Jurkat, Clone E6-1 (cell line): ENCODE results near the gene MKKS.
A peak's percentile ranks its signal among the peaks of the same experiment; 100 is the strongest.

Experiments used
- DNase-seq: peaks from one replicate; pipeline ENCODE4 v3.0.0-alpha.2; 2011; ENCODE audit warnings: low read depth, low spot score
- H3K4me3 ChIP-seq: 2 replicates; pipeline ENCODE4 v1.5.1; 2011; ENCODE audit warnings: mild to moderate bottlenecking, low read length, control low read depth, moderate library complexity

MKKS gene

GRCh38 chr20:10454151-10454750, 20.2 kb upstream of the MKKS start:
- H3K4me3 ChIP-seq: no peak overlapping the region

DNA sequence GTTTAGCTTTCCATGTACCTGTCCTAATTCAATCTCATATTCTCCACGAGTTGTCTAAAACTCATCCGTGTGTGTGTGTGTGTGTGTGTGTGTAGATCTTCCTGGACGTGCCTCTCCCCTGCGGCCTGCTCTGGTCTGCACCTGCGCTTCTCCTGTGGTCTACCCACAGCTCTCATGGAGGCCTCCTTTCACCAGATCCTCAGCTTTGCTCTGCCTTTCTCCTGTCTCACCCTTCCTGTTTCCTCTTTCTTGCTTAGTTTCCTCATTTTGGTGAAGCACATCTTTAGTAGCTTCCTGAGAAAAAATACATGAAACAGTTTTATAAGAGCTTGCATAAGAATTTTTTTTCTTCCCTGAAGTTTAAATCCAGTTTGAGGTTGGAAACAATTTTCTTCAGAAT, 19.2 kb upstream of the MKKS start:
- peak overlapping the region; percentile 15 for H3K4me3 ChIP-seq
- peak; percentile 97 for DNase-seq

More at GRCh38 chr20:10454151-10454750, 20.2 kb upstream of the MKKS start:
- DNase-seq: no peak

DNA sequence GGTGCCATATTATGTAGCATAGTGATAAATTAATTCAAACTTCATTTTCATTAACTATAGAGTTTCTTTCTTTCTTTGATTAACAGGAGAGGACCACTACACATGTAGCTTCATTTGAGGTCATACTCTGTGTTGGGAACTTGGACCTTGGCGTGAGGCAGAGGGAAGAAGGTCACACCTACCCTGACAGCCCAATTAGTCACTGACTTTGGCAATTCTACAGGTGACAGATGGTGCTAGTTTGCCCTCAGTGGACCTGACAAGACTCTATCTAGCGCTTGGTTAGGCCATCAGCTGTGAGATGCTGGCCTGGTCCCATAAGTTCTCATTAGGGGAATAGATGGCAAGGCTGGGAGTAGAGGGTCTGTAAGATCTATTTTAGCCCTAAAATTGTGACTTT, 15.2 kb upstream of the MKKS start:
- H3K4me3 ChIP-seq: no peak overlapping the region
- DNase-seq: no peak

GRCh38 chr20:10448270-10449156, 14.5 kb upstream of the MKKS start:
- DNase-seq: no peak
- no peak overlapping the region for H3K4me3 ChIP-seq

GRCh38 chr20:10447028-10447427, 13.0 kb upstream of the MKKS start:
- H3K4me3 ChIP-seq: peak overlapping the region; percentile 5
- peak; percentile 83 for DNase-seq

GRCh38 chr20:10445758-10446157, 11.7 kb upstream of the MKKS start:
- DNase-seq: no peak
- no peak overlapping the region for H3K4me3 ChIP-seq

DNA sequence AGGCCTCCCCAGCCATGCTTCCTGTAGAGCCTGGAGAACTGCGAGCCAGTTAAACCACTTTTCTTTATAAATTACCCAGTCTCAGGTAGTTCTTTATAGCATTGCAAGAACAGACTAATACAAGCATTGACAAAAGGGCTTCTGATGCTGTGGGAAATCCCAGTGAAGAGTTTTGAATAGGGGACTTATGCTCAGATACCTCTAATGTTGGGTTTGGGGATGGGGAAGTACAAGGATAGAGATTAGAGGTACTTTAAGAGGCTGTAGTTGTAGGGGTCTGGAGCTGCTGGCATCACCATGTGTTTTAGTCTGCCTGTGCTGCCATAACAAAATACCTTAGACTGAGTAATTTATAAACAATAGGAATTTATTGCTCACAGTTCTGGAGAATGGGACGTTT, 9.9 kb upstream of the MKKS start:
- no peak for DNase-seq
- no peak overlapping the region for H3K4me3 ChIP-seq

DNA sequence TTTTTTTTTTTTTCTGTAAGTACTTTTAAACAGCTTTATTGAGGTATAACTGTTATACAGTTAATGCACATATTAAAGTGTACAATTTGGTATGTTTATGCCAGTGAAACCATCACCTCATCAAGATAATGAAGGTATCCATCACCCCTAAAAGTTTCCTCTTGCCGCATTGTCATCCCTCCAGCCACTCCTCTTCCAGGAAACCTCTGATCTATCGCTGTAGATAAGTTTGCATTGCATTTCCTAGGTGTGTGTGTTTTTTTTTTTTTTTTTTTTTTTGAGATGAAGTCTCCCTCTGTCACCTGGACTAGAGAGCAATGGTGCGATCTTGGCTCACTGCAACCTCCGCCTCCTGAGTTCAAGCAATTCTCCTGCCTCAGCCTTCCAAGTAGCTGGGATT, 4.2 kb upstream of the MKKS start:
- no peak for DNase-seq
- H3K4me3 ChIP-seq: no peak overlapping the region

- DNase-seq: no peak
These were observed 2.2 kb upstream of the MKKS start for GRCh38 chr20:10436053-10436699.

DNA sequence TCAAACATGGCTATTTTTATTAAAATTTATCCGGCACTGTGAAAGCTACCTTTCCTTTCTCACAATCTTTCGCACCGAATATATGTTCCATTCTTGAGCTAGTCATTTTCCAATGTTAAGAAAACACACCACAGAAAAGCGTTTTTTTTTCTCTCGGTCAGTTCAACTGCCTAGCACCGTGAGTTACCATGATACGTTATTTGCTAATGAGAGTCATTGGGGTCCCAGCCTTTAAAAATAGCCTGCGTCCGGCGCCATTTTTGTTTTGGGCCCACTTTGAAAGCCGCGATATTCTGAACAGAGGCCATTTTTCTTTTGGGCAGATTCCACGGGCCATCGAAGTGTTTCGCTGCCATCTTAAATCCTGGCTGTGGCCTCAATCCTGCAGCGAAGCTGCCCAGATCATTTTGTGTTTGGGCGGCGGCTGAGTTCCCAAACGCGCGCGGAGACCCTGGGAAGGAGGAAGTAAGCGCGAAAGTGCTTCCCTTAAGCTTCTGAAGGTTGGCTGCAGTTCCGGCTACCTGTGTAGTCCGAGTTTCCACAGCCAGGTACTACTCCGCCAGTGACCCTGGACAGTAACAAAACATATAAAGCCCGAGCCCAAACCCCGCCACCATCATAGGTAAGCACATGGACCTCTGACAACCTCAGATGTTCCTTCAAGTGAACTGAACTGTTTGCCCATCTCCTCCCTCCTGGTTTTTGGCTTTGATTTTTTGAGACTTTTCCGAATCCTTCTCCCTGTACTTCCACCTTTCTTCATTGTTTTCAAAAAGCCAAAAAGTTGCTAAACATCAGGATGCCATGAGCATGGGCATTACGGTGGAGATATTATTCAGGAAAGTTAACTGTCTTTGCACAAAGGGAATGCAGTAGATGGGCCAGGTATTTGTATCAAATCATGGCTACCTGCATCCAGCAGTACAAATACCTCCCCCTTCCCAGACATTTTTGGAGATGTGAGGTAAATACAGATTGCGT, 1.1 kb upstream of the MKKS start, which contains the start of gene SLX4IP:
SLX4IP (plus strand) TSS at position 474 of the 981 bp plus-strand sequence. CDS start 22,900 bp downstream, outside the sequence.
- peak within 1 kb of the TSS; percentile 63 for H3K4me3 ChIP-seq
- peak; percentile 97 for DNase-seq

More at GRCh38 chr20:10436053-10436699, 2.2 kb upstream of the MKKS start:
- H3K4me3 ChIP-seq: peak overlapping the region; percentile 63

- DNase-seq: peak; percentile 99
- peak overlapping the region; percentile 63 for H3K4me3 ChIP-seq
These were observed 427 bp upstream of the MKKS start for GRCh38 chr20:10434467-10434831.

GRCh38 chr20:10433014-10433622, 904 bp downstream of the MKKS start:
- peak overlapping the region; percentile 63 for H3K4me3 ChIP-seq
- no peak for DNase-seq

- no peak for DNase-seq
- H3K4me3 ChIP-seq: no peak overlapping the region
These were observed 1.9 kb downstream of the MKKS start for GRCh38 chr20:10432079-10432478.

DNA sequence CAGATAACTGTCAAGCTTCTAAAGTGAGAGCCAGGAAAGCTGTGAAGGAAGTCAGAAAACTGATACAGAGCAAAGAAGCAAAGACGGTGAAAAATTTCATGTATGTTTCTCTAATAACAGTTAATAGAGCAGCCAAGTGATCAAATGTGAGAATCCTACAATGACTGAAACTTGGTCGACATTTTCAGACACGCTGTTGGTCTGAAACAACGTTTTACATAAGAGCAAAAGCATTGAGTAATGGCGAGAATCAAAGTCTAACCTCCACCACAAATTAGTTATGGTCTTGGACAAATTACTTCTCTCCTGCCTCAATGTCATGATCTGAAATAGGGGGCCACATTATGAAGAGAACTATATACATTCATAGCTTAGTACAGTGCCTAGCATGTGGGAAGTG, 3.3 kb downstream of the MKKS start:
- no peak overlapping the region for H3K4me3 ChIP-seq

GRCh38 chr20:10430000-10430466, 4.0 kb downstream of the MKKS start:
- no peak overlapping the region for H3K4me3 ChIP-seq
- DNase-seq: no peak

More for the DNA sequence above, 3.3 kb downstream of the MKKS start:
- no peak for DNase-seq

DNA sequence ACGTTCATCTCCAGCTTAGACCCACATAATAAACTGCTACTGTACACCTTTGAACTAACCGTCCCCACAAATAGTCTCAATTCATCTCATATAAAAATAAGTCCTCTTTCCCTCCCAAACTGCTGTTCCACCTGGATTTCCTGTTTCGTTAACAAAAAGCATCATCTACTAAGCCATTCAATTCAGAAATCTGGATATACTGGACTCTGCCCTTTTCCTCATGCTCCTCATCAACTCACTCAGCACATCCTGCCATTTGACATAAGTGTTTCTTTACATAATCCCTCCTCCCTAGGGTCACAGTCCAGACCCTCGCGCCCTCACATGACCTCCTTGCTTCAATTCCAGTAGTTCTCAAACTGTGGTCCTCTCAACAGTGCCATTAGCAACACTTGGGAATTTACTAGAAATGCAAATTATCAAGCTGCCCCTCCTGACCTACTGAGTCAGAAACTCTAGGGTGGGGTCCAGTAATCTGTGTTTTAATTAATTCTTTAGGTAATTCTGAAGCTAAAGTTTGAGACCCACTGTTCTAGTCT, 4.5 kb downstream of the MKKS start:
- no peak overlapping the region for H3K4me3 ChIP-seq
- DNase-seq: no peak

GRCh38 chr20:10428008-10428407, 6.0 kb downstream of the MKKS start:
- DNase-seq: no peak
- no peak overlapping the region for H3K4me3 ChIP-seq

GRCh38 chr20:10427060-10427692, 6.8 kb downstream of the MKKS start:
- peak; percentile 27 for DNase-seq
- H3K4me3 ChIP-seq: no peak overlapping the region
